Measurements from ENCODE around the gene TIE1.

Gene TIE1

GRCh38 chr1:43315963-43316737 is 15.4 kb downstream of the TIE1 start:
- TF ChIP-seq TCF4 (CRISPR knock-in tag; IDR thresholded peaks at IDR 0.05; ENCODE audit: borderline replicate concordance) (no peak), PPARA (CRISPR knock-in tag; IDR thresholded peaks at IDR 0.05; ENCODE audit: borderline replicate concordance) (no peak), ZFP3 (CRISPR knock-in tag; IDR thresholded peaks at IDR 0.05) (no peak), ZNF8 (CRISPR knock-in tag; IDR thresholded peaks at IDR 0.05) (no peak), CSDC2 (CRISPR knock-in tag; IDR thresholded peaks at IDR 0.05) (no peak), CSRNP3 (CRISPR knock-in tag; IDR thresholded peaks at IDR 0.05) (no peak), GLIS3 (CRISPR knock-in tag; IDR thresholded peaks at IDR 0.05) (no peak), TOX (CRISPR knock-in tag; IDR thresholded peaks at IDR 0.05; ENCODE audit: borderline replicate concordance) (no peak), POU6F1 (CRISPR knock-in tag; IDR thresholded peaks at IDR 0.05; ENCODE audit: borderline replicate concordance, low read depth) (no peak)
- ATAC-seq = no peak

- TF ChIP-seq ZFP3 (CRISPR knock-in tag; IDR thresholded peaks at IDR 0.05) (no peak), RARB (CRISPR knock-in tag; IDR thresholded peaks at IDR 0.05) (no peak), ESRRG (CRISPR knock-in tag; IDR thresholded peaks at IDR 0.05) (no peak), ZNF565 (CRISPR knock-in tag; conservative IDR thresholded peaks at IDR 0.05; ENCODE audit: low read depth) (no peak), CSRNP3 (CRISPR knock-in tag; IDR thresholded peaks at IDR 0.05) (no peak), CSDC2 (CRISPR knock-in tag; IDR thresholded peaks at IDR 0.05) (no peak), ZFP30 (CRISPR knock-in tag; IDR thresholded peaks at IDR 0.05) (no peak), POU6F1 (CRISPR knock-in tag; IDR thresholded peaks at IDR 0.05; ENCODE audit: borderline replicate concordance, low read depth) (no peak), GLIS3 (CRISPR knock-in tag; IDR thresholded peaks at IDR 0.05) (no peak), BACH2 (CRISPR knock-in tag; IDR thresholded peaks at IDR 0.05; ENCODE audit: borderline replicate concordance) (no peak), ZC3H10 (CRISPR knock-in tag; IDR thresholded peaks at IDR 0.05) (no peak), PATZ1 (CRISPR knock-in tag; IDR thresholded peaks at IDR 0.05; ENCODE audit: borderline replicate concordance) (no peak), ARNTL (CRISPR knock-in tag; IDR thresholded peaks at IDR 0.05; ENCODE audit: borderline replicate concordance, low read depth) (no peak), ZNF70 (CRISPR knock-in tag; IDR thresholded peaks at IDR 0.05) (no peak), TCF4 (CRISPR knock-in tag; IDR thresholded peaks at IDR 0.05; ENCODE audit: borderline replicate concordance) (no peak), SNAI2 (CRISPR knock-in tag; IDR thresholded peaks at IDR 0.05) (no peak), TOX (CRISPR knock-in tag; IDR thresholded peaks at IDR 0.05; ENCODE audit: borderline replicate concordance) (no peak)
- TF ChIP-seq, protein P1, sequence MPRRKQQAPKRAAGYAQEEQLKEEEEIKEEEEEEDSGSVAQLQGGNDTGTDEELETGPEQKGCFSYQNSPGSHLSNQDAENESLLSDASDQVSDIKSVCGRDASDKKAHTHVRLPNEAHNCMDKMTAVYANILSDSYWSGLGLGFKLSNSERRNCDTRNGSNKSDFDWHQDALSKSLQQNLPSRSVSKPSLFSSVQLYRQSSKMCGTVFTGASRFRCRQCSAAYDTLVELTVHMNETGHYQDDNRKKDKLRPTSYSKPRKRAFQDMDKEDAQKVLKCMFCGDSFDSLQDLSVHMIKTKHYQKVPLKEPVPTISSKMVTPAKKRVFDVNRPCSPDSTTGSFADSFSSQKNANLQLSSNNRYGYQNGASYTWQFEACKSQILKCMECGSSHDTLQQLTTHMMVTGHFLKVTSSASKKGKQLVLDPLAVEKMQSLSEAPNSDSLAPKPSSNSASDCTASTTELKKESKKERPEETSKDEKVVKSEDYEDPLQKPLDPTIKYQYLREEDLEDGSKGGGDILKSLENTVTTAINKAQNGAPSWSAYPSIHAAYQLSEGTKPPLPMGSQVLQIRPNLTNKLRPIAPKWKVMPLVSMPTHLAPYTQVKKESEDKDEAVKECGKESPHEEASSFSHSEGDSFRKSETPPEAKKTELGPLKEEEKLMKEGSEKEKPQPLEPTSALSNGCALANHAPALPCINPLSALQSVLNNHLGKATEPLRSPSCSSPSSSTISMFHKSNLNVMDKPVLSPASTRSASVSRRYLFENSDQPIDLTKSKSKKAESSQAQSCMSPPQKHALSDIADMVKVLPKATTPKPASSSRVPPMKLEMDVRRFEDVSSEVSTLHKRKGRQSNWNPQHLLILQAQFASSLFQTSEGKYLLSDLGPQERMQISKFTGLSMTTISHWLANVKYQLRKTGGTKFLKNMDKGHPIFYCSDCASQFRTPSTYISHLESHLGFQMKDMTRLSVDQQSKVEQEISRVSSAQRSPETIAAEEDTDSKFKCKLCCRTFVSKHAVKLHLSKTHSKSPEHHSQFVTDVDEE (CRISPR knock-in tag; IDR thresholded peaks at IDR 0.05) = no peak
- TF ChIP-seq, protein P2, sequence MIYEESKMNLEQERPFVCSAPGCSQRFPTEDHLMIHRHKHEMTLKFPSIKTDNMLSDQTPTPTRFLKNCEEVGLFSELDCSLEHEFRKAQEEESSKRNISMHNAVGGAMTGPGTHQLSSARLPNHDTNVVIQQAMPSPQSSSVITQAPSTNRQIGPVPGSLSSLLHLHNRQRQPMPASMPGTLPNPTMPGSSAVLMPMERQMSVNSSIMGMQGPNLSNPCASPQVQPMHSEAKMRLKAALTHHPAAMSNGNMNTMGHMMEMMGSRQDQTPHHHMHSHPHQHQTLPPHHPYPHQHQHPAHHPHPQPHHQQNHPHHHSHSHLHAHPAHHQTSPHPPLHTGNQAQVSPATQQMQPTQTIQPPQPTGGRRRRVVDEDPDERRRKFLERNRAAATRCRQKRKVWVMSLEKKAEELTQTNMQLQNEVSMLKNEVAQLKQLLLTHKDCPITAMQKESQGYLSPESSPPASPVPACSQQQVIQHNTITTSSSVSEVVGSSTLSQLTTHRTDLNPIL (CRISPR knock-in tag; IDR thresholded peaks at IDR 0.05; ENCODE audit: low read depth) = no peak
- ATAC-seq = no peak
Observed at GRCh38 chr1:43316738-43317520, 16.1 kb downstream of the TIE1 start.

Measured in SK-N-SH treated with all-trans-retinoic acid at 6 μM for 48 hours (cell line).